ENCODE results near the gene RALB. TPM values are rescaled to one million over a fixed set of nuclear protein-coding genes. Genes with fewer than 3 reads are reported as not detected.
A peak's percentile ranks its signal among the peaks of the same experiment; 100 is the strongest.

Gene RALB
- total and polyA plus RNA-seq, 2 of the 8 experiments (the other 6 are each of a cell fraction or from before 2014, with no cell fraction given): 12.0 to 16.6 TPM

GRCh38 chr2:120231974-120232635, 20.5 kb upstream of the RALB start:
- no peak overlapping the region for H2BK5ac ChIP-seq (ENCODE audit: low read depth, low read length)
- no peaks in the 10 kb centered on the region for H4K20me1 ChIP-seq (replicated peaks in 1 of 2; ENCODE audit: control insufficient read depth in 1 of 2, insufficient read depth in 2 of 2, low read length in 2 of 2)
- no peak overlapping the region for H3K18ac ChIP-seq (ENCODE audit: extremely low read depth, low read length)
- no peak overlapping the region for H3K4me3 ChIP-seq (ENCODE audit: extremely low read depth in 1 of 4, insufficient read depth in 2 of 4, low read depth in 3 of 4, low read length in 4 of 4)
- FAIRE-seq (no peak), DNase-seq (ENCODE audit: low read depth in 1 of 2, low spot score in 2 of 2) (no peak)
- TF ChIP-seq CBX5 (IDR thresholded peaks at IDR 0.05; ENCODE audit: low read depth, low read length): no peak
- TF ChIP-seq SP1 (IDR thresholded peaks at IDR 0.05; ENCODE audit: low read depth, low read length): no peak
- TF ChIP-seq SRF (IDR thresholded peaks at IDR 0.05; ENCODE audit: low read depth, low read length): no peak
- no peak for TF ChIP-seq NANOG (IDR thresholded peaks at IDR 0.05; ENCODE audit: insufficient read depth, low read depth, low read length, poor library complexity, severe bottlenecking)
- no peak for TF ChIP-seq KDM4A (IDR thresholded peaks at IDR 0.05; ENCODE audit: low read depth, low read length, severe bottlenecking)
- TF ChIP-seq ASH2L (IDR thresholded peaks at IDR 0.05; ENCODE audit: low read length): no peak
- H3K23me2 ChIP-seq (ENCODE audit: low read depth, low read length): no peaks in the 10 kb centered on the region
- H4K91ac ChIP-seq (replicated peaks; ENCODE audit: insufficient read length, low read length): no peak overlapping the region
- H3K79me2 ChIP-seq (ENCODE audit: control insufficient read depth in 1 of 2, insufficient read depth in 2 of 2, low read length in 2 of 2): no peaks in the 10 kb centered on the region
- ChIA-PET CTCF (ENCODE audit: partially characterized antibody) (interaction anchor here (0.9 to 2.3 kb wide), 5 partner anchors 15 to 156 kb away, joined by 3 to 10 read pairs (median 3); no protein-coding TSS in a partner anchor), POLR2A (ENCODE audit: partially characterized antibody) (no interaction called here)
- H3K27ac ChIP-seq (ENCODE audit: low read depth, low read length): no peak overlapping the region
- H2BK120ac ChIP-seq (replicated peaks; ENCODE audit: low read depth, low read length): no peak overlapping the region
- H3K23ac ChIP-seq (ENCODE audit: insufficient read length): no peak overlapping the region
- H4K5ac ChIP-seq (ENCODE audit: insufficient read length, low read depth, low read length): no peak overlapping the region
- H3K56ac ChIP-seq (replicated peaks; ENCODE audit: insufficient read length, low read depth, low read length): no peak overlapping the region
- H3K4ac ChIP-seq (replicated peaks; ENCODE audit: insufficient read length, low read depth, low read length): no peak overlapping the region
- H4K8ac ChIP-seq (ENCODE audit: extremely low read depth, insufficient read depth, low read length): peak overlapping the region; percentile 18; the same call in 1 of the 2 replicates
- H3K36me3 ChIP-seq (ENCODE audit: control insufficient read depth in 2 of 4, insufficient read depth in 4 of 4, low read length in 3 of 4): no peaks in the 10 kb centered on the region
- H3K14ac ChIP-seq (ENCODE audit: insufficient read length): no peak overlapping the region
- H2BK15ac ChIP-seq (ENCODE audit: low read length): no peak overlapping the region
- H3K79me1 ChIP-seq (ENCODE audit: low read depth, low read length): no peaks in the 10 kb centered on the region
- peaks cover 0 to 8% (median 0%) of the 10 kb centered on the region in 4 experiments; a peak in 1 of 7 replicates for H3K27me3 ChIP-seq (replicated peaks in 1 of 4; ENCODE audit: control insufficient read depth in 3 of 4, extremely low read depth in 1 of 4, insufficient read depth in 3 of 4, low read length in 3 of 4)
- H3K4me2 ChIP-seq (ENCODE audit: insufficient read depth in 1 of 2, low read depth in 2 of 2, low read length in 2 of 2): no peak overlapping the region
- H2BK20ac ChIP-seq (ENCODE audit: low read length): no peak overlapping the region
- no peak overlapping the region for H2AK5ac ChIP-seq (ENCODE audit: low read depth, low read length)
- H2BK12ac ChIP-seq (ENCODE audit: low read depth, low read length): no peak overlapping the region
- no peaks in the 10 kb centered on the region; a peak in 2 of 7 replicates for H3K4me1 ChIP-seq (replicated peaks in 1 of 4; ENCODE audit: control insufficient read depth in 3 of 4, insufficient read depth in 4 of 4, low read length in 3 of 4)
- no peaks in the 10 kb centered on the region for H3K9me3 ChIP-seq (ENCODE audit: insufficient read depth in 2 of 2, low read depth in 1 of 2, low read length in 1 of 2)
- 91% methylated on average over 15 of the region's 15 CpGs; no CpG with 5 or more reads in 1 of the 2 experiments for WGBS, 2 experiments (ENCODE audit: extremely low coverage in 1 of 2, insufficient coverage in 1 of 2, insufficient read length in 1 of 2, insufficient replicate concordance in 2 of 2, low coverage in 1 of 2, low lambda C conversion rate in 2 of 2, missing lambda C conversion rate in 1 of 2)
- no peak overlapping the region for H3K9ac ChIP-seq (replicated peaks in 1 of 4; ENCODE audit: extremely low read depth in 1 of 4, low read depth in 3 of 4, low read length in 3 of 4)
- no peak overlapping the region for H2AFZ ChIP-seq (ENCODE audit: low read length)
